ENCODE measurements around the gene CDKAL1. TPM values are rescaled to one million over a fixed set of nuclear protein-coding genes. Genes with fewer than 3 reads are reported as not detected.

The CDKAL1 gene
- total RNA-seq, 1 donor from 2014 or later, result 13.4 TPM

GRCh38 chr6:21027507-21027906 is 493.2 kb downstream of the CDKAL1 start:
- Histone ChIP-seq H3K27me3 (ENCODE audit: control insufficient read depth, insufficient read depth, low read length) (no peaks in the 10 kb centered on the region), H3K4me3 (ENCODE audit: low read depth, low read length) (no peak overlapping the region), H3K36me3 (ENCODE audit: control insufficient read depth, insufficient read depth, low read length) (no peaks in the 10 kb centered on the region)
- no peak for TF ChIP-seq CTCF (IDR thresholded peaks at IDR 0.05; ENCODE audit: insufficient read depth, low read length, severe bottlenecking)
- FAIRE-seq, result no peak
- no peak for DNase-seq (ENCODE audit: low read depth)

GRCh38 chr6:21031182-21031581 is 496.9 kb downstream of the CDKAL1 start:
- no peak for TF ChIP-seq CTCF (IDR thresholded peaks at IDR 0.05; ENCODE audit: insufficient read depth, low read length, severe bottlenecking)
- no peaks in the 10 kb centered on the region for H3K36me3 ChIP-seq (ENCODE audit: control insufficient read depth, insufficient read depth, low read length)
- DNase-seq (ENCODE audit: low read depth), result no peak
- H3K27me3 ChIP-seq (ENCODE audit: control insufficient read depth, insufficient read depth, low read length), result no peaks in the 10 kb centered on the region
- no peak for FAIRE-seq
- H3K4me3 ChIP-seq (ENCODE audit: low read depth, low read length), result no peak overlapping the region

- DNase-seq (ENCODE audit: low read depth), result peak; percentile 41
- H3K4me3 ChIP-seq (ENCODE audit: low read depth, low read length), result no peak overlapping the region
- no peak for FAIRE-seq
- H3K36me3 ChIP-seq (ENCODE audit: control insufficient read depth, insufficient read depth, low read length), result no peaks in the 10 kb centered on the region
- no peak for TF ChIP-seq CTCF (IDR thresholded peaks at IDR 0.05; ENCODE audit: insufficient read depth, low read length, severe bottlenecking)
- H3K27me3 ChIP-seq (ENCODE audit: control insufficient read depth, insufficient read depth, low read length), result no peaks in the 10 kb centered on the region
Measured at GRCh38 chr6:21033084-21033483, 498.8 kb downstream of the CDKAL1 start.

- Histone ChIP-seq H3K27me3 (ENCODE audit: control insufficient read depth, insufficient read depth, low read length) (no peaks in the 10 kb centered on the region), H3K36me3 (ENCODE audit: control insufficient read depth, insufficient read depth, low read length) (no peaks in the 10 kb centered on the region), H3K4me3 (ENCODE audit: low read depth, low read length) (no peak overlapping the region)
- FAIRE-seq (no peak), DNase-seq (ENCODE audit: low read depth) (peak; percentile 88)
- no peak for TF ChIP-seq CTCF (IDR thresholded peaks at IDR 0.05; ENCODE audit: insufficient read depth, low read length, severe bottlenecking)
Measured at GRCh38 chr6:21033575-21034026, 499.3 kb downstream of the CDKAL1 start.

- Histone ChIP-seq H3K27me3 (ENCODE audit: control insufficient read depth, insufficient read depth, low read length) (no peaks in the 10 kb centered on the region), H3K36me3 (ENCODE audit: control insufficient read depth, insufficient read depth, low read length) (no peaks in the 10 kb centered on the region), H3K4me3 (ENCODE audit: low read depth, low read length) (no peak overlapping the region)
- no peak for TF ChIP-seq CTCF (IDR thresholded peaks at IDR 0.05; ENCODE audit: insufficient read depth, low read length, severe bottlenecking)
- DNase-seq (ENCODE audit: low read depth) (no peak), FAIRE-seq (no peak)
Measured at GRCh38 chr6:21034345-21034744, 500.1 kb downstream of the CDKAL1 start.

GRCh38 chr6:21037453-21037852 is 503.2 kb downstream of the CDKAL1 start:
- FAIRE-seq (no peak), DNase-seq (ENCODE audit: low read depth) (no peak)
- H3K4me3 ChIP-seq (ENCODE audit: low read depth, low read length), result no peak overlapping the region
- H3K36me3 ChIP-seq (ENCODE audit: control insufficient read depth, insufficient read depth, low read length), result no peaks in the 10 kb centered on the region
- no peaks in the 10 kb centered on the region for H3K27me3 ChIP-seq (ENCODE audit: control insufficient read depth, insufficient read depth, low read length)
- TF ChIP-seq CTCF (IDR thresholded peaks at IDR 0.05; ENCODE audit: insufficient read depth, low read length, severe bottlenecking), result no peak
